ENCODE measurements around the gene HERPUD1. TPM values are rescaled to one million over a fixed set of nuclear protein-coding genes. Genes with fewer than 3 reads are reported as not detected.

HERPUD1 gene
- total and polyA plus RNA-seq, 12 donors = 26.4 to 570 (median 209) TPM

GRCh38 chr16:56888806-56889205 lies 43.1 kb upstream of the HERPUD1 start:
- WGBS, 4 donors = 82 to 92% (median 86%) methylated on average over 3 to 7 of the region's 7 CpGs
- no peak overlapping the region for H3K27ac ChIP-seq

GRCh38 chr16:56889206-56889605 lies 42.7 kb upstream of the HERPUD1 start:
- no peak overlapping the region for H3K27ac ChIP-seq
- DNase-seq = no peak
- no peak overlapping the region for H3K4me3 ChIP-seq
- TF ChIP-seq CTCF (IDR thresholded peaks at IDR 0.05) = no peak
- no peak for TF ChIP-seq POLR2A (IDR thresholded peaks at IDR 0.05)
- H3K27me3 ChIP-seq = no peaks in the 10 kb centered on the region
- intact Hi-C loops (cut with DNase I) = no loop called here
- no peaks in the 10 kb centered on the region for H3K4me1 ChIP-seq (replicated peaks in 1 of 2)
- 96 to 100% (median 97%) methylated on average over 5 of the region's 5 CpGs for WGBS, 4 donors
- H3K9me3 ChIP-seq (replicated peaks in 1 of 3) = no peaks in the 10 kb centered on the region
- H3K36me3 ChIP-seq (replicated peaks in 1 of 2) = no peaks in the 10 kb centered on the region

More at GRCh38 chr16:56888806-56889205, 43.1 kb upstream of the HERPUD1 start:
- no peaks in the 10 kb centered on the region for H3K36me3 ChIP-seq (replicated peaks in 1 of 2)
- no peak for DNase-seq
- H3K4me3 ChIP-seq = no peak overlapping the region
- H3K4me1 ChIP-seq (replicated peaks in 1 of 2) = no peaks in the 10 kb centered on the region
- H3K9me3 ChIP-seq (replicated peaks in 1 of 3) = no peaks in the 10 kb centered on the region
- H3K27me3 ChIP-seq = no peaks in the 10 kb centered on the region
- intact Hi-C loops (cut with DNase I) = no loop called here
- TF ChIP-seq POLR2A (IDR thresholded peaks at IDR 0.05) (no peak), CTCF (IDR thresholded peaks at IDR 0.05) (no peak)

- H3K4me1 ChIP-seq (replicated peaks in 1 of 2) = no peaks in the 10 kb centered on the region
- H3K27me3 ChIP-seq = no peaks in the 10 kb centered on the region
- H3K4me3 ChIP-seq = no peak overlapping the region
- H3K9me3 ChIP-seq (replicated peaks in 1 of 3) = no peaks in the 10 kb centered on the region
- TF ChIP-seq POLR2A (IDR thresholded peaks at IDR 0.05) (no peak), CTCF (IDR thresholded peaks at IDR 0.05) (no peak)
- WGBS, 4 donors = 73 to 86% (median 77%) methylated on average over 10 to 11 of the region's 11 CpGs
- no peak for DNase-seq
- H3K36me3 ChIP-seq (replicated peaks in 1 of 2) = no peaks in the 10 kb centered on the region
- H3K27ac ChIP-seq = no peak overlapping the region
- intact Hi-C loops (cut with DNase I) = no loop called here
These were observed 40.3 kb upstream of the HERPUD1 start for GRCh38 chr16:56891685-56892084.

GRCh38 chr16:56892705-56893104 lies 39.2 kb upstream of the HERPUD1 start:
- H3K4me1 ChIP-seq (replicated peaks in 1 of 2) = no peaks in the 10 kb centered on the region
- no peak for DNase-seq
- H3K27ac ChIP-seq = no peak overlapping the region
- intact Hi-C loops (cut with DNase I) = no loop called here
- TF ChIP-seq CTCF (IDR thresholded peaks at IDR 0.05) (no peak), POLR2A (IDR thresholded peaks at IDR 0.05) (no peak)
- H3K36me3 ChIP-seq (replicated peaks in 1 of 2) = no peaks in the 10 kb centered on the region
- H3K27me3 ChIP-seq = no peaks in the 10 kb centered on the region
- WGBS, 4 donors = 82 to 92% (median 89%) methylated on average over 6 to 14 of the region's 14 CpGs
- H3K4me3 ChIP-seq = no peak overlapping the region
- no peaks in the 10 kb centered on the region for H3K9me3 ChIP-seq (replicated peaks in 1 of 3)

All from adrenal gland (tissue), 12 donors.